GM12878 (cell line): ENCODE results near the gene UNC45A. TPM values are rescaled to one million over a fixed set of nuclear protein-coding genes. Genes with fewer than 3 reads are reported as not detected.

Experiments
- BCL11A ChIP-seq: IDR thresholded peaks from 2 replicates; pipeline ENCODE4 v1.6.1; 2011; ENCODE audit warnings: low read depth, low read length
- CBX5 ChIP-seq: sonication (generic); IDR thresholded peaks from 2 replicates; pipeline ENCODE4 v1.6.1; 2016; ENCODE audit warnings: low read depth, moderate library complexity, mild to moderate bottlenecking, inconsistent platforms
- CHD2 ChIP-seq: IDR thresholded peaks from 2 replicates; pipeline ENCODE4 v1.6.1; 2011; ENCODE audit warnings: low read depth, low read length, improper control_type of control experiment, borderline replicate concordance
- CREM ChIP-seq: IDR thresholded peaks from 2 replicates; pipeline ENCODE4 v1.6.1; 2014; ENCODE audit warnings: antibody characterized with exemption, low read depth
- E2F4 ChIP-seq: IDR thresholded peaks from 2 replicates; pipeline ENCODE4 v1.6.1; 2012; ENCODE audit warnings: low read depth, low read length, improper control_type of control experiment
- E4F1 ChIP-seq: fragments of 450-650 bp; IDR thresholded peaks from 2 replicates; pipeline ENCODE4 v1.6.1; 2018; ENCODE audit warnings: borderline replicate concordance, mild to moderate bottlenecking; ENCODE audit not compliant: partially characterized antibody
- HDGF ChIP-seq: fragments of 450-650 bp; IDR thresholded peaks from 2 replicates; pipeline ENCODE4 v1.6.1; 2016; ENCODE audit warnings: antibody characterized with exemption
- IKZF1 ChIP-seq: fragments of 450-650 bp; conservative IDR thresholded peaks from 2 replicates; pipeline ENCODE4 v1.6.1; 2017; ENCODE audit warnings: antibody characterized with exemption, mild to moderate bottlenecking
- IRF3 ChIP-seq: fragments of 450-650 bp; IDR thresholded peaks from 2 replicates; pipeline ENCODE4 v1.6.1; 2014; ENCODE audit warnings: mild to moderate bottlenecking
- JUND ChIP-seq: IDR thresholded peaks from 2 replicates; pipeline ENCODE4 v1.6.1; 2012; ENCODE audit warnings: low read depth, mild to moderate bottlenecking, low read length, improper control_type of control experiment, moderate library complexity
- MEF2B ChIP-seq: fragments of 450-650 bp; IDR thresholded peaks from 2 replicates; pipeline ENCODE4 v1.6.1; 2018; ENCODE audit warnings: mild to moderate bottlenecking, moderate library complexity; ENCODE audit not compliant: partially characterized antibody, poor library complexity, severe bottlenecking
- NFIC ChIP-seq: IDR thresholded peaks from 2 replicates; pipeline ENCODE4 v1.6.1; 2012; ENCODE audit warnings: low read depth, mild to moderate bottlenecking, inconsistent platforms, low read length, moderate library complexity
- POLR2AphosphoS5 ChIP-seq: IDR thresholded peaks from 2 replicates; pipeline ENCODE4 v1.6.1; 2011; ENCODE audit warnings: mild to moderate bottlenecking, low read length, inconsistent platforms
- RCOR1 ChIP-seq: conservative IDR thresholded peaks from 2 replicates; pipeline ENCODE4 v1.6.1; 2012; ENCODE audit warnings: low read depth, low read length, improper control_type of control experiment
- RELA ChIP-seq: fragments of 450-650 bp; IDR thresholded peaks from 2 replicates; pipeline ENCODE4 v1.8.0; 2014; ENCODE audit warnings: borderline replicate concordance; ENCODE audit not compliant: partially characterized antibody
- REST ChIP-seq: IDR thresholded peaks from 2 replicates; pipeline ENCODE4 v1.6.1; 2012; ENCODE audit warnings: mild to moderate bottlenecking, low read depth, low read length
- RUNX3 ChIP-seq: IDR thresholded peaks from 2 replicates; pipeline ENCODE4 v1.6.1; 2012; ENCODE audit warnings: low read length, inconsistent platforms
- SIN3A ChIP-seq: IDR thresholded peaks from 2 replicates; pipeline ENCODE4 v1.6.1; 2012; ENCODE audit warnings: low read depth, low read length, improper control_type of control experiment
- SREBF2 ChIP-seq: IDR thresholded peaks from 2 replicates; pipeline ENCODE4 v1.6.1; 2012; ENCODE audit warnings: mild to moderate bottlenecking, low read length
- STAT1 ChIP-seq: fragments of 450-650 bp; conservative IDR thresholded peaks from 2 replicates; pipeline ENCODE4 v1.6.1; 2014; ENCODE audit warnings: antibody characterized with exemption, mild to moderate bottlenecking
- TAF1 ChIP-seq: IDR thresholded peaks from 2 replicates; pipeline ENCODE4 v1.6.1; 2011; ENCODE audit warnings: mild to moderate bottlenecking, low read depth, low read length, borderline replicate concordance
- TCF12 ChIP-seq: IDR thresholded peaks from 2 replicates; pipeline ENCODE4 v1.6.1; 2011; ENCODE audit warnings: low read depth, mild to moderate bottlenecking, low read length
- WRNIP1 ChIP-seq: IDR thresholded peaks from 2 replicates; pipeline ENCODE4 v1.6.1; 2011; ENCODE audit warnings: low read depth, low read length, improper control_type of control experiment, borderline replicate concordance
- polyA plus RNA-seq, 11 experiments: library from polyadenylated mRNA; depleted of rRNA in 4 of 11; unstranded in 6 of 11; stranded (reverse) in 5 of 11; fragments of >200 nt; fragmentation: Nextera tagmentation in 4 of 11; fragmentation: Illumina TruSeq in 1 of 11; extraction: Ambion mirVana in 4 of 11; extraction: Trizol in 1 of 11; gene quantifications; 1 replicate in 1 of 11; 2 replicates in 10 of 11; pipeline versions ENCODE4 v1.2.1 to v1.2.3, GENCODE V29; 2011 to 2016; ENCODE audit warnings: inconsistent platforms in 2 of 11, missing spikeins in 2 of 11, low read depth in 1 of 11
- total RNA-seq, 4 experiments: library from RNA; depleted of rRNA in 3 of 4; stranded (reverse); fragments of >200 nt in 3 of 4; fragmentation: Illumina TruSeq in 1 of 4; extraction: Trizol in 1 of 4; gene quantifications; 2 replicates each; pipeline versions ENCODE4 v1.2.1 to v1.2.3, GENCODE V29; 2013 to 2021

Gene UNC45A
- total and polyA plus RNA-seq, 10 of the 15 experiments (the other 5 are each of a cell fraction or from before 2014, with no cell fraction given), result 10.3 to 57.8 (median 40.5) TPM

- TF ChIP-seq CREM, result peak; percentile 97
- peak; percentile 94 for TF ChIP-seq CHD2
- peak; percentile 52; the same call in 1 of the 2 replicates for TF ChIP-seq TAF1
- TF ChIP-seq NFIC, result no peak
- TF ChIP-seq RUNX3, result peak; percentile 31; the same call in 1 of the 2 replicates
- peak; percentile 52; the same call in 1 of the 2 replicates for TF ChIP-seq IRF3
- peak; percentile 95 for TF ChIP-seq JUND
- no peak for TF ChIP-seq REST
- no peak for TF ChIP-seq SREBF2
- peak; percentile 84 for TF ChIP-seq HDGF
- peak; percentile 34; the same call in 1 of the 2 replicates for TF ChIP-seq BCL11A
- TF ChIP-seq TCF12, result peak; percentile 30; the same call in 1 of the 2 replicates
- TF ChIP-seq IKZF1, result peak; percentile 96
- TF ChIP-seq SIN3A, result peak; percentile 93
- peak; percentile 82; the same call in 1 of the 2 replicates for TF ChIP-seq STAT1
- no peak for TF ChIP-seq RELA
- 0 out of 2 replicates have a peak, but pooled peaks have one; percentile 63 for TF ChIP-seq POLR2AphosphoS5
- no peak for TF ChIP-seq E4F1
- TF ChIP-seq RCOR1, result 0 out of 2 replicates have a peak, but pooled peaks have one; percentile 22
- TF ChIP-seq WRNIP1, result no peak
- TF ChIP-seq MEF2B, result peak; percentile 82
- peak; percentile 97 for TF ChIP-seq E2F4
- TF ChIP-seq CBX5, result no peak
Measured at GRCh38 chr15:90994417-90995311, 59.6 kb downstream of the UNC45A start, which contains the start of gene PRC1 (continued).
